HG02981 (cell line): Measurements from ENCODE around the gene B4GAT1.
"Not testable (repeated sequence)": the region's sequence is repeated elsewhere in the genome, so short reads cannot be mapped to it uniquely, and the experiment has no call there.

Experiments used
- ATAC-seq: cut with Tn5 transposase; IDR thresholded peaks from one replicate; pipeline ENCODE4 v1.9.1; 2021; ENCODE audit warnings: mild to moderate bottlenecking, moderate library complexity; ENCODE audit not compliant: unreplicated experiment

B4GAT1 gene

DNA sequence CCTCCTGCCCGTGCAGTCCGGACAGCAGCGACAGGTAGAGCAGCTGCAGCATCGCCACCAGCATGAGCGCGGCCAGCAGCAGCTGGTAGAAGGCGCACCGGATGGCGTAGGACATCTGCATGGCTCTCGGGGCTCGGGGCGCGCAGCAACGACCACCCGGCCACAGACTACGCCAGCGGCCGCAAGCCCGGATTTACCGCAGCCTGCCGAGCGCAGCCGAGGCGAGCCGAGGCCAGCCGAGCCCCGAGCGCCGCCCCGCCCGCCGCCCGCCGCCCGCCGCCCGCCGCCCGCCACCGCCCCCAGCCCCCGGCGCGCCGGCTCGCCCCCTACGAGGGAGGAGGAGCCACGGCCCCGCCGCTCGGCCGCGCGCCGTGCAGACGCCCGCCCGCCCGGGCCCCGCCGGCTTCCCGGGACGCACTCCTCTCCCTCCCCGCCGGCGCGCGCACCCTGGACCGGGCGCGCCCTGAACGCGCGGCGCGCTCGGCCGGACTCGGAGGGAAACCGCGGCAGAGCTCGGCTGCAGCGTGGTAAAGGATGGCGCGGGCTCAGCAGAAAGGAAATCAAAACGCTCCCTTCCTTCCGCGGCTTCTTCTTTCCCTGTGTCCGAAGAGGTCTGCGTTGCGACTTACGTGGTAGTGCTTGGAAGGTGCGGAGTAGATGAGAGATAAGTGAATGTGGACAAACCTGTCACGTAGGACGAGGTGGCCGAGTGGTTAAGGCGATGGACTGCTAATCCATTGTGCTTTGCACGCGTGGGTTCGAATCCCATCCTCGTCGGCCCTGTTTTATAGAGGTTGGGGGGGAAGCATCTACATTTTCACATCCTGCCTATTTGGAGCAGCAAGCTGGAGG, at the start of gene B4GAT1:
Gene B4GAT1 (minus strand): TSS at position 205 of the 852 bp plus-strand sequence. CDS start 84 bp downstream, at position 121.
- no peak for ATAC-seq

- no peak for ATAC-seq
Observed at GRCh38 chr11:66393954-66394353, 46.5 kb upstream of the B4GAT1 start.

DNA sequence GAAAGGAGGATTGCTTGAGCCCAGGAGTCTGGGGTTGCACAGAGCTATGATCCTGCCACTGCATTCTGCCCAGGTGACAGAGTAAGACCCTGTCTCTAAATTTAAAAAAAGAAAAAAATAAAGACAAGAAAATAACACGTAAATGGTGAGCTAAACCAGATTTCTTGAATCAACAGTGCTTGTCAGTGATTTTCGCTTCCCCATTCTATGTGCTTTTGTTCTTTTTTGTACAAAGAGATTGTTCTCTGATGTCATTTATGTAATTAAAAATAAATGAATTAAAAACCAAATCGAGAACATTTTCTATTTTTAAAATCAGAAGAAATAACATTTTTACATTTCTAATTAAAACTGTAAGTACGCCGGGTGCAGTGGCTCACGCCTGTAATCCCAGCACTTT, 43.9 kb upstream of the B4GAT1 start:
- ATAC-seq, result no peak

GRCh38 chr11:66388780-66389386, 41.5 kb upstream of the B4GAT1 start:
- no peak for ATAC-seq

GRCh38 chr11:66386171-66387069, 39.0 kb upstream of the B4GAT1 start:
- no peak for ATAC-seq

GRCh38 chr11:66384316-66384715, 36.9 kb upstream of the B4GAT1 start:
- not testable (repeated sequence) for ATAC-seq

GRCh38 chr11:66380264-66380663, 32.8 kb upstream of the B4GAT1 start:
- ATAC-seq, result not testable (repeated sequence)

DNA sequence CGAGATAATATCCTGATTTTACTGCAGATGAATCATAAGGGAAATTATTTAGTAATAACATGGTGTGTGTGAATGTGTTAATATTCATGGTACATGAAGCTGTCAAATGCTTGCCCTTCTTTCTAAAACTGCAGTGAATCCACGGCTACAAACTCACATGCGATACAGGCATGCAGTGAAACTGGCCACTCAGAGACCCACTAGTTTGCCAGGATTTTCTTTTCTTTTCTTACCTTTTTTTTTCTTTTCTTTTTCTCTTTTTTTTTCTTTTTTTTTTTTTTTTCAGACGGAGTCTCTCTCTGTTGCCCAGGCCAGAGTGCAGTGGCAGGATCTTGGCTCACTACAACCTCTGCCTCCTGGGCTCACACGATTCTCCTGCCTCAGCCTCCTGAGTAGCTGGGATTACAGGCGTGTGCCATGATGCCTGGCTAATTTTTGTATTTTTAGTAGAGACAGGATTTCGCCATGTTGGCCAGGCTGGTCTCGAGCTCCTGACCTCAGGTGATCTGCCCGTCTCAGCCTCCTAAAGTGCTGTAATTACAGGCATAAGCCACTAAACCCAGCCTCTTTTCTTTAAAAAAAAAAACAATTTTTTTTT, 26.4 kb upstream of the B4GAT1 start:
- ATAC-seq, result not testable (repeated sequence)

GRCh38 chr11:66373265-66373664, 25.8 kb upstream of the B4GAT1 start:
- no peak for ATAC-seq

GRCh38 chr11:66371627-66372415, 24.4 kb upstream of the B4GAT1 start, which contains the start of gene SLC29A2:
SLC29A2 (minus strand) TSS chr11:66371760; CDS start chr11:66371591, 169 bp downstream.
- ATAC-seq, result peak; percentile 55

GRCh38 chr11:66369073-66369894, 21.9 kb upstream of the B4GAT1 start:
- ATAC-seq, result no peak

- ATAC-seq, result no peak
Observed at GRCh38 chr11:66368484-66368883, 21.1 kb upstream of the B4GAT1 start.

GRCh38 chr11:66367561-66368312, 20.3 kb upstream of the B4GAT1 start:
- no peak for ATAC-seq

GRCh38 chr11:66366844-66367477, 19.5 kb upstream of the B4GAT1 start:
- ATAC-seq, result no peak

GRCh38 chr11:66365711-66366619, 18.5 kb upstream of the B4GAT1 start:
- no peak for ATAC-seq

GRCh38 chr11:66365166-66365565, 17.7 kb upstream of the B4GAT1 start:
- ATAC-seq, result no peak
